Measurements from ENCODE around the gene EAF1.
"Not testable (repeated sequence)": the region's sequence is repeated elsewhere in the genome, so short reads cannot be mapped to it uniquely, and the experiment has no call there.

GRCh38 chr3:15398731-15399133, 28.7 kb upstream of the EAF1 start:
- TF ChIP-seq CTCF (IDR thresholded peaks at IDR 0.05; ENCODE audit: insufficient read depth, low read length, poor library complexity, severe bottlenecking): peak; percentile 21
- TF ChIP-seq EZH2phosphoT487 (conservative IDR thresholded peaks at IDR 0.05; ENCODE audit: low read length): not testable (repeated sequence)

Data from SU-DHL-6 (cell line).